Smooth muscle cell (in vitro differentiated cells): ENCODE results near the gene SPI1. TPM values are rescaled to one million over a fixed set of nuclear protein-coding genes. Genes with fewer than 3 reads are reported as not detected.

Experiments
- DNase-seq: peaks from one replicate; lab custom pipeline; 2025; ENCODE audit not compliant: unreplicated experiment; lab: John Stamatoyannopoulos, UW
- H2AFZ ChIP-seq: fragments of 200-600 bp; sonication (generic); 2 replicates; pipeline ENCODE4 v1.6.0; 2016; ENCODE audit warnings: antibody characterized with exemption, low read depth, mild to moderate bottlenecking
- H3F3A ChIP-seq: fragments of 200-600 bp; sonication (generic); 2 replicates; pipeline ENCODE4 v1.6.0; 2017; ENCODE audit warnings: antibody characterized with exemption, low read depth
- H3K27ac ChIP-seq: fragments of 200-600 bp; sonication (generic); 2 replicates; pipeline ENCODE4 v1.5.1; 2016; ENCODE audit warnings: low read depth, mild to moderate bottlenecking
- H3K27me3 ChIP-seq: fragments of 200-600 bp; sonication (generic); 2 replicates; pipeline ENCODE4 v1.6.1; 2016; ENCODE audit warnings: low read depth, mild to moderate bottlenecking
- H3K36me3 ChIP-seq: fragments of 200-600 bp; sonication (generic); 2 replicates; pipeline ENCODE4 v1.5.1; 2016; ENCODE audit warnings: low read depth
- H3K4me1 ChIP-seq: fragments of 200-600 bp; sonication (generic); 2 replicates; pipeline ENCODE4 v1.5.1; 2016; ENCODE audit warnings: low read depth
- H3K4me2 ChIP-seq: fragments of 200-600 bp; sonication (generic); 2 replicates; pipeline ENCODE4 v1.6.0; 2016; ENCODE audit warnings: mild to moderate bottlenecking
- H3K4me3 ChIP-seq: fragments of 200-600 bp; sonication (generic); 2 replicates; pipeline ENCODE4 v1.5.1; 2016; ENCODE audit warnings: mild to moderate bottlenecking
- H3K79me2 ChIP-seq: fragments of 200-600 bp; sonication (generic); 2 replicates; pipeline ENCODE4 v1.6.0; 2016; ENCODE audit warnings: low read depth, mild to moderate bottlenecking
- H3K9ac ChIP-seq: fragments of 200-600 bp; sonication (generic); 2 replicates; pipeline ENCODE4 v1.6.0; 2016; ENCODE audit warnings: low read depth
- H3K9me3 ChIP-seq: fragments of 200-600 bp; sonication (generic); replicated peaks from 2 replicates; pipeline ENCODE4 v1.5.1; 2016; ENCODE audit warnings: low read depth
- H4K20me1 ChIP-seq: fragments of 200-600 bp; sonication (generic); 2 replicates; pipeline ENCODE4 v1.6.0; 2016; ENCODE audit warnings: low read depth
- CTCF ChIP-seq: fragments of 200-600 bp; sonication (generic); IDR thresholded peaks from 2 replicates; pipeline ENCODE4 v1.5.1; 2017; ENCODE audit warnings: borderline replicate concordance, mild to moderate bottlenecking, antibody characterized with exemption; ENCODE audit not compliant: insufficient read depth, poor library complexity, severe bottlenecking
- WGBS: methylation state at CpG from one replicate; pipeline ENCODE4 v1.1.7; 2016; ENCODE audit warnings: low lambda C conversion rate; 5-methylcytosine and 5-hydroxymethylcytosine counted together
- polyA plus RNA-seq: library from polyadenylated mRNA; unstranded; fragments of >200 nt; fragmentation: Nextera tagmentation; extraction: Ambion mirVana; gene quantifications from 2 replicates; pipeline ENCODE4 v1.2.1, GENCODE V29; 2016
- total RNA-seq: library from RNA; depleted of rRNA; stranded (reverse); fragments of >200 nt; gene quantifications from 2 replicates; pipeline ENCODE4 v1.2.3, GENCODE V29; 2014

SPI1 gene
- total and polyA plus RNA-seq, 2 experiments from 2014 or later: not detected

- H2AFZ ChIP-seq: no peak overlapping the region
- H3F3A ChIP-seq: no peaks in the 10 kb centered on the region
- 71% methylated on average over 7 of the region's 7 CpGs for WGBS
- H3K27me3 ChIP-seq: no peaks in the 10 kb centered on the region
- no peaks in the 10 kb centered on the region for H3K79me2 ChIP-seq
- no peaks in the 10 kb centered on the region for H3K9me3 ChIP-seq
- no peaks in the 10 kb centered on the region for H4K20me1 ChIP-seq
- no peak for TF ChIP-seq CTCF
- H3K27ac ChIP-seq: no peak overlapping the region
- no peak overlapping the region for H3K4me2 ChIP-seq
- H3K4me3 ChIP-seq: no peak overlapping the region
- no peaks in the 10 kb centered on the region for H3K36me3 ChIP-seq
- H3K9ac ChIP-seq: no peak overlapping the region
- no peaks in the 10 kb centered on the region for H3K4me1 ChIP-seq
- DNase-seq: no peak
Measured at GRCh38 chr11:47372422-47372821, 5.9 kb downstream of the SPI1 start.

- no peaks in the 10 kb centered on the region for H3F3A ChIP-seq
- no peaks in the 10 kb centered on the region for H4K20me1 ChIP-seq
- H2AFZ ChIP-seq: no peak overlapping the region
- no peak overlapping the region for H3K4me3 ChIP-seq
- no peaks in the 10 kb centered on the region for H3K9me3 ChIP-seq
- TF ChIP-seq CTCF: no peak
- 64% methylated on average over 3 of the region's 3 CpGs for WGBS
- DNase-seq: no peak
- H3K27me3 ChIP-seq: no peaks in the 10 kb centered on the region
- H3K9ac ChIP-seq: no peak overlapping the region
- no peak overlapping the region for H3K27ac ChIP-seq
- no peaks in the 10 kb centered on the region for H3K4me1 ChIP-seq
- H3K79me2 ChIP-seq: no peaks in the 10 kb centered on the region
- H3K4me2 ChIP-seq: no peak overlapping the region
- H3K36me3 ChIP-seq: no peaks in the 10 kb centered on the region
Measured at GRCh38 chr11:47369676-47370075, 8.7 kb downstream of the SPI1 start.

- Histone ChIP-seq H3K4me2 (no peak overlapping the region), H3K36me3 (no peaks in the 10 kb centered on the region), H2AFZ (no peak overlapping the region), H3K27me3 (no peaks in the 10 kb centered on the region), H3K4me1 (no peaks in the 10 kb centered on the region), H3K27ac (no peak overlapping the region), H3F3A (no peaks in the 10 kb centered on the region), H4K20me1 (no peaks in the 10 kb centered on the region), H3K9ac (no peak overlapping the region), H3K79me2 (no peaks in the 10 kb centered on the region), H3K9me3 (no peaks in the 10 kb centered on the region), H3K4me3 (no peak overlapping the region)
- TF ChIP-seq CTCF: no peak
- 90% methylated on average over 1 of the region's 1 CpG for WGBS
- no peak for DNase-seq
Measured at GRCh38 chr11:47366020-47366490, 12.3 kb downstream of the SPI1 start.

GRCh38 chr11:47361419-47361818 lies 16.9 kb downstream of the SPI1 start:
- Histone ChIP-seq H3K4me2 (no peak overlapping the region), H3K4me1 (no peaks in the 10 kb centered on the region), H3K9me3 (no peaks in the 10 kb centered on the region), H3F3A (no peaks in the 10 kb centered on the region), H3K4me3 (no peak overlapping the region), H3K36me3 (no peaks in the 10 kb centered on the region), H3K9ac (no peak overlapping the region), H3K79me2 (no peaks in the 10 kb centered on the region), H2AFZ (no peak overlapping the region), H3K27ac (no peak overlapping the region), H3K27me3 (no peaks in the 10 kb centered on the region), H4K20me1 (no peaks in the 10 kb centered on the region)
- WGBS: 90% methylated on average over 13 of the region's 13 CpGs
- no peak for DNase-seq
- TF ChIP-seq CTCF: no peak
